NCI-H446 treated with DMSO at 0.1 percent for 48 hours (cell line): Measurements from ENCODE around the gene TRIM51.
A peak's percentile ranks its signal among the peaks of the same experiment; 100 is the strongest.
"Not testable (repeated sequence)": the region's sequence is repeated elsewhere in the genome, so short reads cannot be mapped to it uniquely, and the experiment has no call there.

Experiments used
- DNase-seq: peaks from one replicate; lab custom pipeline; 2025; lab: John Stamatoyannopoulos, UW

The TRIM51 gene, protein sequence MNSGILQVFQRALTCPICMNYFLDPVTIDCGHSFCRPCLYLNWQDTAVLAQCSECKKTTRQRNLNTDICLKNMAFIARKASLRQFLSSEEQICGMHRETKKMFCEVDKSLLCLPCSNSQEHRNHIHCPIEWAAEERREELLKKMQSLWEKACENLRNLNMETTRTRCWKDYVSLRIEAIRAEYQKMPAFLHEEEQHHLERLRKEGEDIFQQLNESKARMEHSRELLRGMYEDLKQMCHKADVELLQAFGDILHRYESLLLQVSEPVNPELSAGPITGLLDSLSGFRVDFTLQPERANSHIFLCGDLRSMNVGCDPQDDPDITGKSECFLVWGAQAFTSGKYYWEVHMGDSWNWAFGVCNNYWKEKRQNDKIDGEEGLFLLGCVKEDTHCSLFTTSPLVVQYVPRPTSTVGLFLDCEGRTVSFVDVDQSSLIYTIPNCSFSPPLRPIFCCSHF

GRCh38 chr11:55882997-55883396, at the start of gene TRIM51:
Gene TRIM51 (plus strand): TSS chr11:55883297. CDS start chr11:55885429, 2,132 bp downstream.
- not testable (repeated sequence) for DNase-seq

- no peak for DNase-seq
Measured at GRCh38 chr11:55838452-55838851, 44.6 kb upstream of the TRIM51 start, which contains the start of gene OR5D16. Gene OR5D16 (plus strand): TSS chr11:55838752. CDS start chr11:55838752, 0 bp downstream.

- no peak for DNase-seq
Measured at GRCh38 chr11:55847453-55847852, 35.6 kb upstream of the TRIM51 start.

DNA sequence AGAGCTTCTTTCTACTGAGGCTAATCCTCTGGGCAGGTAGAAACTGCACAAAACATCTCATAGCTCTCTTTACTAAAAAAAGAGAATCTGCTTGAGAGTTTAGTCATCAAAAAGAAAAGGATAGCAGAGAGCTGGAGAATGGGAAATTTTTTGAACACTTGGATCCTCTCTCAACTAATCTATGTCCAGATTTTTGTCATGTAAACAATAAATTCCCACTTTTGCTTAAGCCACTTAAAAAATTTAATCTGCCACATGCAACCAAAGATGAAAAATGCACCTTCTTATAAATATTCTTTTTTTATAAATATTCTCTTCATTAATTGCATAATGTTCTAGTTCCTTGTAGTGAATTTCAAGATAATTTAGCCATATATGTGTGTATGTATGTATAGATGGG, 34.1 kb upstream of the TRIM51 start:
- DNase-seq = no peak

DNA sequence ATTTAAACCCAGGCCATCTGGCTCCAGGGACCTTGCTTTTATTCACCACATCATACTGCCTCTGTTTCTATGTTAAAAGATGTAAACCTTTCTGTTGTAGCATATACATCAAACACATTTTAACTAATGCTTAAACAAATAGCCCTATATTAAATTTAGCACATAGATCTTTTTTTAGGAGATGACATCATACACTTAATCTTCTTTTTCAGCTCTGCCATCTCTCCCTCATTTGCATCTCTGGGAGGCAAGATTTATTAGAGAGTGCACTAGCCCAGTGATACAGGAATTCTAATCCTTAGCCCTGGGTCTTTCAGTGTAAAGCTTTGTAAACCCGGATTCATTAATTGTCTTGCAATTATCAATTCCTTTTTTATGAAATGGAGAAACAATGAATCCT, 31.0 kb upstream of the TRIM51 start:
- DNase-seq = no peak

GRCh38 chr11:55854704-55855103, 28.4 kb upstream of the TRIM51 start:
- no peak for DNase-seq

DNA sequence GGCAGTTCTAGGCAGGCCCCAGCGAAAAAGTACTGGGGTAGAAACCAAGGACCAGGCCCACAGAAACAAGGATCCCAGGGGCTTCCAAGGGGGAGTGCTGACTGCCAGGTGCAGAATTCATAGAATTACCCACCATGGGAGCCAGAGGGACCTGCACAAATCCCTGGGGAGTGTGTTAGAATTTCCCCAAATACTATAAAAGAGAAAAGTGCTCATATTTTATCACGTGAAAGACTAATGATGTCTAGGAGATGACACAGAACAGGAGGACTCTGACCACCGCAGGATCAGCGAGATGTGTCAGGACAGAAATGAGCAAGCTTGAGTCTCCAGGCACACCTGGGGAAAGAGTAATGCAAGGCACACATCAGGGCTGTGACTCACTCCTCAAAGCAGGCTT, 15.7 kb upstream of the TRIM51 start:
- not testable (repeated sequence) for DNase-seq

GRCh38 chr11:55872731-55873130, 10.4 kb upstream of the TRIM51 start:
- not testable (repeated sequence) for DNase-seq

GRCh38 chr11:55873146-55873545, 10.0 kb upstream of the TRIM51 start:
- DNase-seq = peak; percentile 40

GRCh38 chr11:55884995-55885394, 1.9 kb downstream of the TRIM51 start:
- DNase-seq = not testable (repeated sequence)

DNA sequence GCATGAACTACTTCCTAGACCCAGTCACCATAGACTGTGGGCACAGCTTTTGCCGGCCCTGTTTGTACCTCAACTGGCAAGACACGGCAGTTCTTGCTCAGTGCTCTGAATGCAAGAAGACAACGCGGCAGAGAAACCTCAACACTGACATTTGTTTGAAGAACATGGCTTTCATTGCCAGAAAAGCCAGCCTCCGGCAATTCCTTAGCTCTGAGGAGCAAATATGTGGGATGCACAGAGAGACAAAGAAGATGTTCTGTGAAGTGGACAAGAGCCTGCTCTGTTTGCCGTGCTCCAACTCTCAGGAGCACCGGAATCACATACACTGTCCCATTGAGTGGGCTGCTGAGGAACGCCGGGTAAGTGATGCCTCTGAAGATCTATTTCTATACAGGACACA, 2.4 kb downstream of the TRIM51 start:
- DNase-seq = not testable (repeated sequence)

GRCh38 chr11:55895216-55895615, 12.1 kb downstream of the TRIM51 start:
- DNase-seq = no peak

- DNase-seq = no peak
Measured at GRCh38 chr11:55902308-55902707, 19.2 kb downstream of the TRIM51 start.

GRCh38 chr11:55914482-55914881, 31.4 kb downstream of the TRIM51 start, which contains the start of gene OR5W2:
Gene OR5W2 (minus strand): TSS chr11:55914582. CDS start chr11:55914582, 0 bp downstream.
- DNase-seq = no peak

DNA sequence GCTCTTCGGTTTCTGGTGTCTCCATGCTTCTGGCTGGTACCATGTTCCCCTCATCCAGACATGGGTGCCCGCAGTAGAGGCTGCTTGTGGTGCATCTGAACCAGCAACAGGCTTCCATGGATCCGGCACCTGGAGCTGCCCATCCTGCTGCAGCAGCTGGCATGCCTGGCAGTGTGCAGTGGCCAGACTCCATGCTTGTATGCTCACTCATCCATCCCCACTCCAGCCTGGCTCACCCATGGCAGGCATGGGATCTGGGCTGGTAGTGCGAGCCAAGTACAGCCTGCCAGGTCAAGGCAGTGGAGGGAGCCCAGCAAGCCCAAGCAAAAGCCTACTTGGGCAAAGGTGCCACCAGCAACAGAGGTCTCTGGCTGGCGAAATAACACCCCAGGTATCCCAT, 37.4 kb downstream of the TRIM51 start:
- DNase-seq = no peak

- no peak for DNase-seq
Measured at GRCh38 chr11:55936300-55936699, 53.2 kb downstream of the TRIM51 start, which contains the start of gene OR5I1. Gene OR5I1 (minus strand): TSS chr11:55936400. CDS start chr11:55936400, 0 bp downstream.
